H9 (cell line): ENCODE data around the gene SVEP1. TPM values are rescaled to one million over a fixed set of nuclear protein-coding genes. Genes with fewer than 3 reads are reported as not detected.
A peak's percentile ranks its signal among the peaks of the same experiment; 100 is the strongest.

Experiments used
- DNase-seq: peaks from one replicate; pipeline ENCODE4 v3.0.0-alpha.2; 2017
- H2AFZ ChIP-seq: one replicate; pipeline ENCODE4 v1.6.1; 2013; ENCODE audit warnings: mild to moderate bottlenecking, low read length, control low read depth, moderate library complexity
- H2AK5ac ChIP-seq: 2 replicates; pipeline ENCODE4 v1.6.1; 2013; ENCODE audit warnings: low read length, control low read depth, mixed read lengths; ENCODE audit not compliant: insufficient read length
- H2BK120ac ChIP-seq: one replicate; pipeline ENCODE4 v1.6.1; 2013; ENCODE audit warnings: low read depth, mild to moderate bottlenecking, low read length, control low read depth, inconsistent platforms; ENCODE audit not compliant: poor library complexity, severe bottlenecking
- H2BK12ac ChIP-seq: 2 replicates; pipeline ENCODE4 v1.6.1; 2013; ENCODE audit warnings: low read length, control low read depth, mixed read lengths, low read depth; ENCODE audit not compliant: insufficient read length
- H2BK15ac ChIP-seq: 2 replicates; pipeline ENCODE4 v1.6.1; 2013; ENCODE audit warnings: low read depth, low read length, control low read depth
- H2BK20ac ChIP-seq: one replicate; pipeline ENCODE4 v1.6.1; 2013; ENCODE audit warnings: low read depth, mild to moderate bottlenecking, low read length, control low read depth, inconsistent platforms; ENCODE audit not compliant: poor library complexity, severe bottlenecking
- H2BK5ac ChIP-seq: 2 replicates; pipeline ENCODE4 v1.6.1; 2013; ENCODE audit warnings: low read length, control low read depth, mixed read lengths; ENCODE audit not compliant: insufficient read length
- H3K14ac ChIP-seq: 2 replicates; pipeline ENCODE4 v1.6.1; 2013; ENCODE audit warnings: low read length, control low read depth; ENCODE audit not compliant: insufficient read depth
- H3K18ac ChIP-seq: 2 replicates; pipeline ENCODE4 v1.6.1; 2013; ENCODE audit warnings: low read depth, mild to moderate bottlenecking, mixed read lengths, low read length, control low read depth; ENCODE audit not compliant: insufficient read length
- H3K23ac ChIP-seq: 2 replicates; pipeline ENCODE4 v1.6.1; 2013; ENCODE audit warnings: low read length, control low read depth, mixed read lengths, low read depth; ENCODE audit not compliant: insufficient read length
- H3K23me2 ChIP-seq: 2 replicates; pipeline ENCODE4 v1.6.1; 2013; ENCODE audit warnings: low read depth, mild to moderate bottlenecking, mixed read lengths, low read length, control low read depth; ENCODE audit not compliant: insufficient read length, poor library complexity, severe bottlenecking
- H3K27ac ChIP-seq: 2 replicates; pipeline ENCODE4 v1.5.1; 2013; ENCODE audit warnings: low read length, control low read depth, mixed read lengths, low read depth; ENCODE audit not compliant: insufficient read length
- H3K27me3 ChIP-seq: 2 replicates; pipeline ENCODE4 v1.6.1; 2013; ENCODE audit warnings: low read length, control low read depth, inconsistent platforms; ENCODE audit not compliant: insufficient read depth
- H3K4ac ChIP-seq: 2 replicates; pipeline ENCODE4 v1.6.1; 2013; ENCODE audit warnings: low read depth, mild to moderate bottlenecking, control low read depth, inconsistent platforms, low read length, moderate library complexity
- H3K4me1 ChIP-seq: 2 replicates; pipeline ENCODE4 v1.6.1; 2013; ENCODE audit warnings: low read length, control low read depth, inconsistent platforms; ENCODE audit not compliant: insufficient read depth
- H3K4me2 ChIP-seq: 2 replicates; pipeline ENCODE4 v1.6.1; 2013; ENCODE audit warnings: low read length, control low read depth, mixed read lengths; ENCODE audit not compliant: insufficient read length, insufficient read depth
- H3K56ac ChIP-seq: 2 replicates; pipeline ENCODE4 v1.6.1; 2013; ENCODE audit warnings: low read depth, mild to moderate bottlenecking, mixed read lengths, low read length, control low read depth; ENCODE audit not compliant: insufficient read length
- H3K79me1 ChIP-seq: 2 replicates; pipeline ENCODE4 v1.6.1; 2013; ENCODE audit warnings: low read depth, mild to moderate bottlenecking, moderate library complexity, low read length, control low read depth, inconsistent platforms; ENCODE audit not compliant: insufficient read depth, poor library complexity, severe bottlenecking
- H3K79me2 ChIP-seq: 2 replicates; pipeline ENCODE4 v1.6.1; 2013; ENCODE audit warnings: low read length, control low read depth, inconsistent platforms; ENCODE audit not compliant: insufficient read depth
- H3K9ac ChIP-seq: 2 replicates; pipeline ENCODE4 v1.6.1; 2013; ENCODE audit warnings: low read length, control low read depth, mixed read lengths; ENCODE audit not compliant: insufficient read length; ENCODE audit errors: extremely low read depth
- H3K9me3 ChIP-seq: one replicate; pipeline ENCODE4 v1.6.1; 2013; ENCODE audit warnings: low read depth, low read length, inconsistent platforms; ENCODE audit not compliant: control insufficient read depth
- H3T11ph ChIP-seq: one replicate; pipeline ENCODE4 v1.6.1; 2013; ENCODE audit warnings: mild to moderate bottlenecking, low read length, control low read depth, inconsistent platforms
- H4K20me1 ChIP-seq: one replicate; pipeline ENCODE4 v1.6.1; 2013; ENCODE audit not compliant: control insufficient read depth, insufficient read length, insufficient read depth
- H4K5ac ChIP-seq: 2 replicates; pipeline ENCODE4 v1.6.1; 2013; ENCODE audit warnings: low read depth, mild to moderate bottlenecking, mixed read lengths, low read length, control low read depth; ENCODE audit not compliant: insufficient read length
- H4K8ac ChIP-seq: replicated peaks from 2 replicates; pipeline ENCODE4 v1.6.1; 2013; ENCODE audit warnings: low read length, control low read depth, mixed read lengths, low read depth; ENCODE audit not compliant: insufficient read length
- H4K91ac ChIP-seq: 2 replicates; pipeline ENCODE4 v1.6.1; 2013; ENCODE audit warnings: low read depth, mild to moderate bottlenecking, moderate library complexity, mixed read lengths, low read length, control low read depth; ENCODE audit not compliant: insufficient read length
- H3K27ac Mint-ChIP-seq, 3 experiments: 2 replicates in 2 of 3; 3 replicates in 1 of 3; pipeline ENCODE4 v1.8.0; 2020 to 2021; ENCODE audit warnings: mixed read lengths in 3 of 3, mild to moderate bottlenecking in 1 of 3, moderate library complexity in 1 of 3
- H3K27me3 Mint-ChIP-seq: 2 replicates; pipeline ENCODE4 v1.8.0; 2021; ENCODE audit warnings: low read depth, mild to moderate bottlenecking, moderate library complexity, mixed read lengths
- H3K36me3 Mint-ChIP-seq, 3 experiments: 2 replicates in 2 of 3; 3 replicates in 1 of 3; pipeline ENCODE4 v1.8.0; 2020 to 2021; ENCODE audit warnings: low read depth in 3 of 3, mixed read lengths in 3 of 3; ENCODE audit not compliant: insufficient read depth in 1 of 3
- H3K4me1 Mint-ChIP-seq, 2 experiments: 2 replicates each; pipeline ENCODE4 v1.8.0; 2020; ENCODE audit warnings: mixed read lengths in 2 of 2
- H3K4me3 Mint-ChIP-seq, 2 experiments: 2 replicates in 1 of 2; 3 replicates in 1 of 2; pipeline ENCODE4 v1.8.0; 2020 to 2021; ENCODE audit warnings: mild to moderate bottlenecking in 2 of 2, mixed read lengths in 2 of 2, moderate library complexity in 1 of 2
- H3K9me3 Mint-ChIP-seq, 2 experiments: 2 replicates in 1 of 2; 3 replicates in 1 of 2; pipeline ENCODE4 v1.8.0; 2020; ENCODE audit warnings: mild to moderate bottlenecking in 2 of 2, mixed read lengths in 2 of 2, moderate library complexity in 1 of 2
- WGBS: extraction: QIAGEN DNeasy Blood & Tissue Kit; methylation state at CpG from one replicate; pipeline ENCODE4 v1.1.7; 2013; ENCODE audit warnings: missing lambda C conversion rate, low lambda C conversion rate, mixed read lengths; ENCODE audit not compliant: insufficient read length; ENCODE audit errors: extremely low coverage; 5-methylcytosine and 5-hydroxymethylcytosine counted together
- total RNA-seq: library from RNA; stranded (reverse); gene quantifications from 2 replicates; pipeline ENCODE4 v1.2.1, GENCODE V29; 2021
- TF ChIP-seq, protein P1 (sequence below): fragments of 200-600 bp; sonication (generic); conservative IDR thresholded peaks from 3 replicates; pipeline ENCODE4 v1.8.0; 2021; ENCODE audit warnings: antibody characterized with exemption, mild to moderate bottlenecking

The SVEP1 gene
- total RNA-seq, 1 experiment from 2014 or later = 0.17 TPM

DNA sequence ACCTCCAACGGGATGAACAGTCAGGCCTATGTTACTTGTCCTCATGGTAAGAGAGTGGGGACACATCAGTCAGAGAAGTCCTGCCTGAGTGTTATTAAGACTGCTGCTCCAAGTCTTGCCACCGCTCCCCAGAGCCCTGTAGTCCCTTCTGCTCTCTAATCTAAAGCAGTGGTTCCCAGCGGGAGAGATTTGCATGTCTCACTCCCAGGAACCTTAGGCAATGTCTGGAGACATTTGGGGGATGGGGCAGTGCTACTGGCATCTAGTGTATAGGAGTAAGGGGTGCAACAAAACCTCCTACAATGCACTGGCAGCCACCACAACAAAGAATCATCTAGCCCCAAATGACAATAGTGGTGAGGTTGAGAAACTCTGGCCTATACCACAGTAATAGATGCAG is 2.6 kb upstream of the SVEP1 start:
- H3K27me3 Mint-ChIP-seq = peaks cover 60% of the 10 kb centered on the region
- TF ChIP-seq, protein P1, sequence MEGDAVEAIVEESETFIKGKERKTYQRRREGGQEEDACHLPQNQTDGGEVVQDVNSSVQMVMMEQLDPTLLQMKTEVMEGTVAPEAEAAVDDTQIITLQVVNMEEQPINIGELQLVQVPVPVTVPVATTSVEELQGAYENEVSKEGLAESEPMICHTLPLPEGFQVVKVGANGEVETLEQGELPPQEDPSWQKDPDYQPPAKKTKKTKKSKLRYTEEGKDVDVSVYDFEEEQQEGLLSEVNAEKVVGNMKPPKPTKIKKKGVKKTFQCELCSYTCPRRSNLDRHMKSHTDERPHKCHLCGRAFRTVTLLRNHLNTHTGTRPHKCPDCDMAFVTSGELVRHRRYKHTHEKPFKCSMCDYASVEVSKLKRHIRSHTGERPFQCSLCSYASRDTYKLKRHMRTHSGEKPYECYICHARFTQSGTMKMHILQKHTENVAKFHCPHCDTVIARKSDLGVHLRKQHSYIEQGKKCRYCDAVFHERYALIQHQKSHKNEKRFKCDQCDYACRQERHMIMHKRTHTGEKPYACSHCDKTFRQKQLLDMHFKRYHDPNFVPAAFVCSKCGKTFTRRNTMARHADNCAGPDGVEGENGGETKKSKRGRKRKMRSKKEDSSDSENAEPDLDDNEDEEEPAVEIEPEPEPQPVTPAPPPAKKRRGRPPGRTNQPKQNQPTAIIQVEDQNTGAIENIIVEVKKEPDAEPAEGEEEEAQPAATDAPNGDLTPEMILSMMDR = no peak

More for the DNA sequence above, 2.6 kb upstream of the SVEP1 start:
- Histone ChIP-seq H4K8ac (no peak overlapping the region), H2BK120ac (no peak overlapping the region), H3K79me1 (no peaks in the 10 kb centered on the region), H3K18ac (no peak overlapping the region), H3K4ac (no peak overlapping the region), H4K20me1 (no peaks in the 10 kb centered on the region), H3K56ac (no peak overlapping the region), H2BK12ac (no peak overlapping the region), H3K4me1 (peaks cover 9% of the 10 kb centered on the region; the same call in 1 of the 2 replicates), H2BK20ac (no peak overlapping the region), H3K23me2 (peaks cover 10% of the 10 kb centered on the region), H2BK15ac (no peak overlapping the region), H3K14ac (no peak overlapping the region), H3K9ac (no peak overlapping the region), H4K91ac (no peak overlapping the region), H4K5ac (no peak overlapping the region), H3K27me3 (peaks cover 23% of the 10 kb centered on the region; the same call in 1 of the 2 replicates), H3T11ph (no peak overlapping the region), H2AFZ (no peak overlapping the region), H2AK5ac (no peak overlapping the region), H2BK5ac (no peak overlapping the region), H3K23ac (no peak overlapping the region), H3K9me3 (no peaks in the 10 kb centered on the region), H3K27ac (no peak overlapping the region), H3K4me2 (no peak overlapping the region), H3K79me2 (no peaks in the 10 kb centered on the region)
- H3K27ac Mint-ChIP-seq = no peak overlapping the region
- H3K36me3 Mint-ChIP-seq = no peaks in the 10 kb centered on the region
- H3K4me1 Mint-ChIP-seq = peaks cover 32 to 33% of the 10 kb centered on the region in 2 experiments
- no peak overlapping the region for H3K4me3 Mint-ChIP-seq
- H3K9me3 Mint-ChIP-seq = peaks cover 0 to 3% of the 10 kb centered on the region in 2 experiments; a peak in 4 of 5 replicates
- no CpG with 5 or more reads among the region's 3 CpGs for WGBS
- DNase-seq = peak; percentile 41
